H1 (cell line): Measurements from ENCODE around the gene TMEM40. TPM values are rescaled to one million over a fixed set of nuclear protein-coding genes. Genes with fewer than 3 reads are reported as not detected.

Source experiments
- CTCF ChIA-PET: fragments of 300-600 bp; sonication (Branson Sonifier 250); formaldehyde crosslinking; loops from one replicate; lab custom pipeline; 2021; ENCODE audit not compliant: partially characterized antibody; lab: Charles Lee
- POLR2A ChIA-PET: fragments of 300-600 bp; sonication (Branson Sonifier 250); formaldehyde crosslinking; loops from one replicate; lab custom pipeline; 2021; ENCODE audit warnings: inconsistent platforms; ENCODE audit not compliant: partially characterized antibody; lab: Charles Lee
- DNase-seq, 2 experiments: peaks; one replicate each; pipeline versions ENCODE4 v3.0.0 to v3.0.0-alpha.2; 2010 to 2022; ENCODE audit warnings: low spot score in 2 of 2, low read depth in 1 of 2, mixed read lengths in 1 of 2
- FAIRE-seq: peaks from 2 replicates; lab custom pipeline; 2011; peaks lifted over from hg19 to GRCh38; lab: Jason Lieb, UNC
- H2AFZ ChIP-seq: 2 replicates; pipeline ENCODE4 v1.8.1; 2012; ENCODE audit warnings: low read length, inconsistent platforms
- H2AK5ac ChIP-seq: 2 replicates; pipeline ENCODE4 v1.6.1; 2013; ENCODE audit warnings: low read depth, low read length
- H2BK120ac ChIP-seq: replicated peaks from 2 replicates; pipeline ENCODE3; 2013; ENCODE audit warnings: low read depth, low read length, inconsistent platforms
- H2BK12ac ChIP-seq: 2 replicates; pipeline ENCODE4 v1.6.1; 2013; ENCODE audit warnings: low read depth, low read length
- H2BK15ac ChIP-seq: 2 replicates; pipeline ENCODE4 v1.6.1; 2013; ENCODE audit warnings: low read length
- H2BK20ac ChIP-seq: 2 replicates; pipeline ENCODE4 v1.6.1; 2013; ENCODE audit warnings: low read length
- H2BK5ac ChIP-seq: 2 replicates; pipeline ENCODE4 v1.6.1; 2013; ENCODE audit warnings: low read depth, low read length
- H3K14ac ChIP-seq: 2 replicates; pipeline ENCODE4 v1.6.1; 2013; ENCODE audit warnings: inconsistent platforms; ENCODE audit not compliant: insufficient read length
- H3K18ac ChIP-seq: 2 replicates; pipeline ENCODE4 v1.6.1; 2013; ENCODE audit warnings: low read length; ENCODE audit errors: extremely low read depth
- H3K23ac ChIP-seq: 2 replicates; pipeline ENCODE4 v1.6.1; 2013; ENCODE audit warnings: inconsistent platforms; ENCODE audit not compliant: insufficient read length
- H3K23me2 ChIP-seq: 2 replicates; pipeline ENCODE4 v1.6.1; 2013; ENCODE audit warnings: low read depth, low read length
- H3K27ac ChIP-seq: 2 replicates; pipeline ENCODE4 v1.6.1; 2011; ENCODE audit warnings: low read depth, low read length, inconsistent platforms
- H3K27me3 ChIP-seq, 4 experiments: replicated peaks in 1 of 4; 1 replicate in 1 of 4; 2 replicates in 3 of 4; pipeline versions ENCODE4 v1.6.1 to v1.8.1; 2011 to 2013; ENCODE audit warnings: low read length in 3 of 4, mild to moderate bottlenecking in 3 of 4, inconsistent platforms in 2 of 4, mixed read lengths in 2 of 4, moderate library complexity in 1 of 4; ENCODE audit not compliant: control insufficient read depth in 3 of 4, insufficient read depth in 3 of 4; ENCODE audit errors: extremely low read depth in 1 of 4
- H3K36me3 ChIP-seq, 4 experiments: 2 replicates each; pipeline versions ENCODE4 v1.6.1 to v1.8.1; 2011 to 2013; ENCODE audit warnings: mild to moderate bottlenecking in 4 of 4, low read length in 3 of 4, moderate library complexity in 2 of 4, control low read depth in 1 of 4, inconsistent platforms in 1 of 4; ENCODE audit not compliant: insufficient read depth in 4 of 4, control insufficient read depth in 2 of 4
- H3K4ac ChIP-seq: replicated peaks from 2 replicates; pipeline ENCODE3; 2013; ENCODE audit warnings: low read length, low read depth, mixed read lengths, inconsistent platforms; ENCODE audit not compliant: insufficient read length
- H3K4me1 ChIP-seq, 4 experiments: replicated peaks in 1 of 4; 1 replicate in 1 of 4; 2 replicates in 3 of 4; pipeline versions ENCODE4 v1.6.1 to v1.8.1; 2011 to 2013; ENCODE audit warnings: low read length in 3 of 4, inconsistent platforms in 2 of 4, mixed read lengths in 1 of 4; ENCODE audit not compliant: insufficient read depth in 4 of 4, control insufficient read depth in 3 of 4
- H3K4me2 ChIP-seq, 2 experiments: 2 replicates each; pipeline versions ENCODE4 v1.6.1 to v1.8.1; 2011 to 2013; ENCODE audit warnings: low read depth in 2 of 2, low read length in 2 of 2, control low read depth in 1 of 2, inconsistent platforms in 1 of 2, mild to moderate bottlenecking in 1 of 2; ENCODE audit not compliant: insufficient read depth in 1 of 2
- H3K4me3 ChIP-seq, 4 experiments: fragments of 200-600, 300-600 bp in 1 of 4; sonication (generic), shearing (Covaris generic), sonication (Bioruptor Twin) in 1 of 4; 2 replicates each; pipeline versions ENCODE4 v1.5.1 to v1.8.1; 2011 to 2016; ENCODE audit warnings: low read length in 4 of 4, low read depth in 3 of 4, control low read depth in 2 of 4, inconsistent platforms in 2 of 4, mild to moderate bottlenecking in 2 of 4, mixed read lengths in 1 of 4, moderate library complexity in 1 of 4; ENCODE audit not compliant: insufficient read depth in 2 of 4; ENCODE audit errors: extremely low read depth in 1 of 4
- H3K56ac ChIP-seq: replicated peaks from 2 replicates; pipeline ENCODE3; 2013; ENCODE audit warnings: low read depth, mild to moderate bottlenecking, mixed read lengths, low read length, inconsistent platforms; ENCODE audit not compliant: insufficient read length
- H3K79me1 ChIP-seq: 2 replicates; pipeline ENCODE4 v1.6.1; 2013; ENCODE audit warnings: low read depth, low read length, control low read depth
- H3K79me2 ChIP-seq, 2 experiments: 2 replicates each; pipeline versions ENCODE4 v1.6.1 to v1.8.1; 2012 to 2013; ENCODE audit warnings: low read length in 2 of 2, mild to moderate bottlenecking in 2 of 2, inconsistent platforms in 1 of 2; ENCODE audit not compliant: insufficient read depth in 2 of 2, control insufficient read depth in 1 of 2
- H3K9ac ChIP-seq, 4 experiments: replicated peaks in 1 of 4; 1 replicate in 1 of 4; 2 replicates in 3 of 4; pipeline versions ENCODE4 v1.6.1 to v1.8.1; 2011 to 2013; ENCODE audit warnings: low read depth in 3 of 4, low read length in 3 of 4, control low read depth in 2 of 4, mild to moderate bottlenecking in 2 of 4, moderate library complexity in 2 of 4, inconsistent platforms in 1 of 4; ENCODE audit errors: extremely low read depth in 1 of 4
- H3K9me3 ChIP-seq, 2 experiments: 2 replicates each; pipeline versions ENCODE4 v1.6.1 to v1.8.1; 2012 to 2013; ENCODE audit warnings: mild to moderate bottlenecking in 2 of 2, moderate library complexity in 2 of 2, control low read depth in 1 of 2, inconsistent platforms in 1 of 2, low read depth in 1 of 2, low read length in 1 of 2, mixed read lengths in 1 of 2; ENCODE audit not compliant: insufficient read depth in 2 of 2
- H4K20me1 ChIP-seq, 2 experiments: replicated peaks in 1 of 2; 2 replicates each; pipeline versions ENCODE3 to v1.8.1; 2011 to 2013; ENCODE audit warnings: inconsistent platforms in 2 of 2, low read length in 2 of 2, mild to moderate bottlenecking in 1 of 2; ENCODE audit not compliant: insufficient read depth in 2 of 2, control insufficient read depth in 1 of 2
- H4K5ac ChIP-seq: 2 replicates; pipeline ENCODE4 v1.6.1; 2013; ENCODE audit warnings: low read length, low read depth, mixed read lengths, inconsistent platforms; ENCODE audit not compliant: insufficient read length
- H4K8ac ChIP-seq: 2 replicates; pipeline ENCODE4 v1.8.0; 2013; ENCODE audit warnings: mild to moderate bottlenecking, moderate library complexity, low read length, inconsistent platforms; ENCODE audit not compliant: insufficient read depth; ENCODE audit errors: extremely low read depth
- H4K91ac ChIP-seq: replicated peaks from 2 replicates; pipeline ENCODE3; 2013; ENCODE audit warnings: low read length, mixed read lengths, inconsistent platforms; ENCODE audit not compliant: insufficient read length
- ATF2 ChIP-seq: IDR thresholded peaks from 2 replicates; pipeline ENCODE4 v1.6.1; 2012; ENCODE audit warnings: low read length, inconsistent platforms
- CEBPB ChIP-seq: IDR thresholded peaks from 2 replicates; pipeline ENCODE4 v1.6.1; 2012; ENCODE audit warnings: low read depth, low read length
- CREB1 ChIP-seq: IDR thresholded peaks from 2 replicates; pipeline ENCODE4 v1.6.1; 2012; ENCODE audit warnings: inconsistent platforms
- HDAC6 ChIP-seq: IDR thresholded peaks from one replicate; pipeline ENCODE4 v1.7.1; 2012; ENCODE audit warnings: low read depth, mild to moderate bottlenecking, inconsistent platforms, low read length, moderate library complexity
- KDM5A ChIP-seq: fragments of 200-600 bp; IDR thresholded peaks from 2 replicates; pipeline ENCODE4 v1.7.1; 2012; ENCODE audit warnings: mild to moderate bottlenecking, low read length, inconsistent platforms, mixed read lengths
- POLR2A ChIP-seq, 2 experiments: IDR thresholded peaks; 1 replicate in 1 of 2; 2 replicates in 1 of 2; pipeline ENCODE4 v1.6.1; 2011; ENCODE audit warnings: low read depth in 2 of 2, low read length in 2 of 2, mild to moderate bottlenecking in 2 of 2; ENCODE audit errors: control extremely low read depth in 1 of 2
- POLR2AphosphoS5 ChIP-seq: IDR thresholded peaks from 2 replicates; pipeline ENCODE4 v1.6.1; 2011; ENCODE audit warnings: low read depth, low read length
- RAD21 ChIP-seq, 2 experiments: IDR thresholded peaks in 1 of 2; conservative IDR thresholded peaks in 1 of 2; 2 replicates each; pipeline ENCODE4 v1.6.1; 2011; ENCODE audit warnings: low read depth in 2 of 2, low read length in 2 of 2, improper control_type of control experiment in 1 of 2, inconsistent platforms in 1 of 2, mild to moderate bottlenecking in 1 of 2, moderate library complexity in 1 of 2
- SIN3A ChIP-seq, 2 experiments: IDR thresholded peaks in 1 of 2; conservative IDR thresholded peaks in 1 of 2; 2 replicates each; pipeline ENCODE4 v1.6.1; 2011 to 2012; ENCODE audit warnings: low read length in 2 of 2, improper control_type of control experiment in 1 of 2, low read depth in 1 of 2, mild to moderate bottlenecking in 1 of 2
- SIRT6 ChIP-seq: IDR thresholded peaks from one replicate; pipeline ENCODE4 v1.7.1; 2012; ENCODE audit warnings: low read length, inconsistent platforms
- SP4 ChIP-seq: IDR thresholded peaks from 2 replicates; pipeline ENCODE4 v1.6.1; 2012; ENCODE audit warnings: low read length, inconsistent platforms
- WGBS, 2 experiments: shearing (Covaris generic) in 1 of 2; methylation state at CpG; one replicate each; pipeline versions ENCODE4 v1.1.6 to v1.1.7; 2013 to 2015; ENCODE audit warnings: low lambda C conversion rate in 2 of 2, mixed read lengths in 2 of 2, inconsistent platforms in 1 of 2, low coverage in 1 of 2, missing lambda C conversion rate in 1 of 2; ENCODE audit not compliant: insufficient replicate concordance in 2 of 2, insufficient coverage in 1 of 2, insufficient read length in 1 of 2; ENCODE audit errors: extremely low coverage in 1 of 2, missing lambda C conversion rate in 1 of 2; 5-methylcytosine and 5-hydroxymethylcytosine counted together
- polyA plus RNA-seq, 7 experiments: library from polyadenylated mRNA; depleted of rRNA in 3 of 7; stranded (reverse) in 5 of 7; unstranded in 2 of 7; fragments of >200 nt in 5 of 7; fragments of 200-250 nt in 2 of 7; gene quantifications; 1 replicate in 5 of 7; 2 replicates in 1 of 7; 4 replicates in 1 of 7; pipeline versions ENCODE4 v1.2.1 to v1.2.3, GENCODE V29; 2011 to 2013; ENCODE audit warnings: missing spikeins in 2 of 7, mixed read lengths in 2 of 7
- total RNA-seq: library from RNA; stranded (reverse); fragmentation: NEBNext Ultra II Directional; extraction: Animal tissue kit (Norgen Biotek cat#: 25700); gene quantifications from 2 replicates; pipeline ENCODE4 v1.2.1, GENCODE V29; 2021

TMEM40 gene
- total and polyA plus RNA-seq, 2 of the 8 experiments (the other 6 are each of a cell fraction or from before 2014, with no cell fraction given), result 0.18 TPM; not detected in 1

DNA sequence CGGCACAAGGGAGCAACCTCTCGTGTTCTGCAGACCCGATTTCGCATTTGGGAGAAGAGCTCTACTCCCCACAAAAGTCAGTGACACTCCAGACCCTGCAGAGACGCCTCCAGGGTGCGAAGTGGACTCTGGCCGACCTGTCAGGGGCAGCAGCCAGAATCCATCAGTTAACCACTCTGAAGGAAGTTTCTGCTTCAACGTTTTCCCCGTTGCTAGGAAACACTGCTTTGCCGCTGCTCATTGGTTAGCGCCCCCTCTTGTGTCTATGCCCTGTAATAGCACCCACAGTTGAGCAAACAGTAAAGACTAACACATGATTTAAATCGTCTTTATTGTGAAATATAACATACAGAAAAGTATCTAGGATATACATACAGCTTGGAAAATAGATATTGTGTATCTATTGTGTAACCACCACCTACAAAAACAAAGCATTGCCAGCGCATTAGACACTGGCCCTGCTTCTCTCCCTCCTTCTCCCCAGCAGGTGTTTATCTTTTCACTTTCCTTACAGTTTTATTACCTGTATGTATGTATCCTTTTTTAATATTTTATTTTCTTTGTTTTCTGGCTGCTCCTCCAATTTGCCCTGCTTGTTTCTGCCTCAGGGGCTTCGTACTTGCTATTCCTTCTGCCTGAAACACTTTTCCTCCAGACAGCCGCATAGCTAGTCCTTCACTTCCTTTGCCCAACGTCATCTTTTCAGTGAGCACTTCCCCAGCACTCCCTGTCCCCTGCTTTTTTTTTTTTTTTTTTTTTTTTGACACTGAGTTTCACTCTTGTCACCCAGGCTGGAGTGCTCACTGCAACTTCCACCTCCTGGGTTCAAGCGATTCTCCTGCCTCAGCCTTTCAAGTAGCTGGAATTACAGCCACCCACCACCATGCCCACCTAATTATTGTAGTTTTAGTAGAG, 38.8 kb downstream of the TMEM40 start:
- peak overlapping the region in 1 of 2 experiments; percentile 18; a peak in 1 of 4 replicates for H3K4me2 ChIP-seq
- no peak overlapping the region for H3K9ac ChIP-seq
- no peak overlapping the region for H3K14ac ChIP-seq
- H4K5ac ChIP-seq, result no peak overlapping the region
- H3K23me2 ChIP-seq, result no peaks in the 10 kb centered on the region
- no peak overlapping the region for H4K91ac ChIP-seq
- H3K4ac ChIP-seq, result no peak overlapping the region
- no peak overlapping the region for H3K27ac ChIP-seq
- H3K79me2 ChIP-seq, result no peaks in the 10 kb centered on the region
- H3K79me1 ChIP-seq, result no peaks in the 10 kb centered on the region
- ChIA-PET POLR2A (no interaction called here), CTCF (interaction anchor here (0.6 to 4.1 kb wide), 43 partner anchors 9 to 211 kb away, joined by 3 to 29 read pairs (median 3); partner anchors contain the start of gene TMEM40)
- H2AK5ac ChIP-seq, result no peak overlapping the region
- 32% methylated on average over 17 of the region's 17 CpGs; no CpG with 5 or more reads in 1 of the 2 experiments for whole genome bisulfite sequencing, 2 experiments
- no peaks in the 10 kb centered on the region for H3K9me3 ChIP-seq
- no peak overlapping the region for H3K56ac ChIP-seq
- H2AFZ ChIP-seq, result no peak overlapping the region
- H4K20me1 ChIP-seq, result no peaks in the 10 kb centered on the region
- H3K27me3 ChIP-seq, result no peaks in the 10 kb centered on the region; a peak in 1 of 7 replicates
- no peaks in the 10 kb centered on the region for H3K36me3 ChIP-seq
- H4K8ac ChIP-seq, result no peak overlapping the region
- no peaks in the 10 kb centered on the region for H3K4me1 ChIP-seq
- H2BK120ac ChIP-seq, result no peak overlapping the region
- FAIRE-seq (peak; percentile 50), DNase-seq (peak; percentile 27 to 76)
- no peak overlapping the region for H2BK12ac ChIP-seq
- H3K4me3 ChIP-seq, result no peak overlapping the region
- no peak overlapping the region for H3K18ac ChIP-seq
- H3K23ac ChIP-seq, result no peak overlapping the region
- no peak overlapping the region for H2BK15ac ChIP-seq
- H2BK5ac ChIP-seq, result no peak overlapping the region
- no peak overlapping the region for H2BK20ac ChIP-seq
- TF ChIP-seq SP4 (no peak), ATF2 (no peak), RAD21 (IDR thresholded peaks at IDR 0.05 in 1 of 2, conservative IDR thresholded peaks at IDR 0.05 in 1 of 2; ENCODE audit: low read depth in 2 of 2, low read length in 2 of 2) (peak; percentile 76 to 83), CREB1 (0 out of 2 replicates have a peak, but pooled peaks have one; percentile 9), HDAC6 (no peak), POLR2A (IDR thresholded peaks at IDR 0.05; ENCODE audit: control extremely low read depth in 1 of 2, low read depth in 2 of 2, low read length in 2 of 2) (no peak), SIN3A (conservative IDR thresholded peaks at IDR 0.05 in 1 of 2, IDR thresholded peaks at IDR 0.05 in 1 of 2; ENCODE audit: low read depth in 1 of 2, low read length in 2 of 2) (peak; percentile 38 to 90; a peak in 1 of 4 replicates), POLR2AphosphoS5 (no peak), SIRT6 (no peak), KDM5A (no peak), CEBPB (0 out of 2 replicates have a peak, but pooled peaks have one; percentile 29)
